ENCODE results near the gene DDX5. TPM values are rescaled to one million over a fixed set of nuclear protein-coding genes. Genes with fewer than 3 reads are reported as not detected.

Gene DDX5
- total RNA-seq, 4 donors from 2014 or later, result 895 to 1,792 (median 1,570) TPM

GRCh38 chr17:64455993-64456885 lies 49.9 kb downstream of the DDX5 start:
- H3K27ac ChIP-seq, result no peak overlapping the region
- no peaks in the 10 kb centered on the region for H3K9me3 ChIP-seq
- intact Hi-C loops (cut with DNase I), result no loop called here
- H3K4me3 ChIP-seq (replicated peaks in 1 of 3), result no peak overlapping the region
- no peaks in the 10 kb centered on the region for H3K36me3 ChIP-seq
- peaks cover 0 to 7% of the 10 kb centered on the region in 2 donors for H3K4me1 ChIP-seq
- 88 to 90% methylated on average over 8 of the region's 8 CpGs for WGBS, 2 donors
- DNase-seq, result no peak
- H3K27me3 ChIP-seq, result no peaks in the 10 kb centered on the region
- no peak for TF ChIP-seq POLR2A (IDR thresholded peaks at IDR 0.05)

GRCh38 chr17:64449545-64449944 lies 56.5 kb downstream of the DDX5 start:
- Histone ChIP-seq H3K4me1 (peaks cover 5 to 18% of the 10 kb centered on the region in 2 donors), H3K9me3 (no peaks in the 10 kb centered on the region), H3K27me3 (no peaks in the 10 kb centered on the region), H3K27ac (peak overlapping the region in 2 of 3 donors; percentile 22 to 43), H3K4me3 (replicated peaks in 1 of 3) (no peak overlapping the region), H3K36me3 (no peaks in the 10 kb centered on the region)
- 46 to 48% methylated on average over 3 of the region's 3 CpGs for WGBS, 2 donors
- DNase-seq, result no peak
- intact Hi-C loops (cut with DNase I), result no loop called here
- no peak for TF ChIP-seq POLR2A (IDR thresholded peaks at IDR 0.05)
- TF ChIP-seq CTCF (IDR thresholded peaks at IDR 0.05), result no peak

- TF ChIP-seq POLR2A (IDR thresholded peaks at IDR 0.05) (no peak), CTCF (IDR thresholded peaks at IDR 0.05) (no peak)
- H3K36me3 ChIP-seq, result no peaks in the 10 kb centered on the region
- peak within 1 kb of the TSS in 2 of 3 donors; percentile 22 to 43 for H3K27ac ChIP-seq
- WGBS, 2 donors, result 38 to 42% methylated on average over 10 of the region's 10 CpGs
- H3K4me3 ChIP-seq (replicated peaks in 1 of 3), result no peak within 1 kb of the TSS
- H3K9me3 ChIP-seq, result no peaks in the 10 kb centered on the region
- intact Hi-C loops (cut with DNase I), result no loop called here
- H3K4me1 ChIP-seq, result peaks cover 5 to 18% of the 10 kb centered on the region in 2 donors
- H3K27me3 ChIP-seq, result no peaks in the 10 kb centered on the region
- DNase-seq, result no peak
Measured at GRCh38 chr17:64448665-64449512, 57.2 kb downstream of the DDX5 start, which contains the start of gene MILR1. Gene MILR1, plus strand, starts transcription at chr17:64449115. Its CDS starts 54 bp downstream, at chr17:64449169.

Small RNA genes within 50 kb of the gene (microRNA-seq; reads per million reads assigned to microRNA genes)
- gene MIR3064, result 7.7 reads per million, percentile 21 among the genes with 10 or more reads in this experiment
- not detected for gene MIR5047

Small RNA genes within 50 kb of the gene (small RNA-seq; reads per million reads assigned to genes)
- not detected for gene ATP5MFP4

Other genes with a start within 250 kb of the DDX5 start
- 100 to 1,000 TPM in 1 of 4 donors, 10 to 100 TPM in 3; 63.9 to 101 (median 71.7) TPM for gene TEX2, start 243.0 kb downstream of the DDX5 start, total RNA-seq
- gene PECAM1, start 115.4 kb downstream of the DDX5 start, total RNA-seq, result 100 to 1,000 TPM in 2 of 4 donors, 10 to 100 TPM in 2; 59.1 to 184 (median 101) TPM
- 10 to 100 TPM in 1 of 4 donors, 1 to 10 TPM in 2, not detected in 1; 2.3 to 14.6 (median 6.8) TPM for gene MILR1, start 57.2 kb downstream of the DDX5 start, total RNA-seq
- gene POLG2, start 9.2 kb downstream of the DDX5 start, total RNA-seq, result 10 to 100 TPM; 10.6 to 15.0 (median 13.1) TPM
- 10 to 100 TPM; 62.6 to 91.3 (median 75.8) TPM for gene CEP95, start 688 bp upstream of the DDX5 start, total RNA-seq
- 10 to 100 TPM; 26.3 to 39.0 (median 29.6) TPM for gene SMURF2, start 156.0 kb upstream of the DDX5 start, total RNA-seq